ENCODE results near the gene NEK7. TPM values are rescaled to one million over a fixed set of nuclear protein-coding genes. Genes with fewer than 3 reads are reported as not detected.

NEK7 gene
- total RNA-seq, 6 donors from 2014 or later: 55.3 to 137 (median 112) TPM

GRCh38 chr1:198161718-198162090 lies 4.9 kb downstream of the NEK7 start:
- whole genome bisulfite sequencing, 2 donors: 90 to 93% methylated on average over 2 of the region's 2 CpGs
- no peak for TF ChIP-seq EP300 (IDR thresholded peaks at IDR 0.05)
- TF ChIP-seq CTCF (IDR thresholded peaks at IDR 0.05): no peak
- no peak for TF ChIP-seq POLR2A (IDR thresholded peaks at IDR 0.05)
- TF ChIP-seq POLR2AphosphoS5 (IDR thresholded peaks at IDR 0.05): no peak
- H3K4me3 ChIP-seq: no peak overlapping the region
- H3K27me3 ChIP-seq: no peaks in the 10 kb centered on the region
- H3K36me3 ChIP-seq: no peaks in the 10 kb centered on the region
- peaks cover 26 to 49% (median 39%) of the 10 kb centered on the region in 4 donors for H3K4me1 ChIP-seq
- no peak for ATAC-seq (ENCODE audit: low FRiP score in 2 of 2)
- H3K9me3 ChIP-seq: no peaks in the 10 kb centered on the region
- DNase-seq: no peak
- peak overlapping the region in 2 of 4 donors; percentile 15 to 51 for H3K27ac ChIP-seq

DNA sequence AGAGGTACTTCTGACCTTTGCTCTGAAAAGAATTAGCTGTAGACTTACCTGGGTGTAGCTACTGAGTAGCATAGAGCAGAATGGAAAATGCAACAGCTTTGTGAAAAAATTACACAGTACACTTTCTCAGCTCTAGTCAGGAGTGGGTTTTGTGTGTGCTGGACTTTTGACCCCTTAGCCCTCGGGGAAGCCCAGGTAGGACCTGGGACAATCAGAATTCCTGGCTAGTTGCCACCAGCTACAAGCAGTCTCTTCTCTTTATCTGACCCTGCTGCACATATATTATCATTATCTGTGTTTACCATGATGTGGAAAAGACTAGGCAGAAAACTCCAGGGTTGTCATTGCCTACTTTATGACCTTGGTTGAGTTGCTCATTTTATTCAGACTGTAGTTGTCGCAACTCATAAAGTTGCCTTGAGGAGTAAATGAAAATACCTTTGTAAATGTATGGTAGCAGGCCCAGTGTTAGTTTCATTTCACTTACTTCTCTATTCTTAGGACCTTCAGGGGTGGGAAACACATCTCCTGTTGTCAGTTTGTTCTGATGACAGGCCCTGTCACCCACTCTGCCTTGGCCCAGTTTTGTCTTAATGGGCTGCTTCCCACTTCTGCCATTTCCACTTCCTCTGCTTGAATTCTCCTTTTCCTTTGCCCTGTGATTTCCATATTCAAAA lies 5.4 kb downstream of the NEK7 start:
- TF ChIP-seq POLR2AphosphoS5 (IDR thresholded peaks at IDR 0.05) (no peak), POLR2A (IDR thresholded peaks at IDR 0.05) (no peak), EP300 (IDR thresholded peaks at IDR 0.05) (no peak), CTCF (IDR thresholded peaks at IDR 0.05) (no peak)
- peak in 1 of 2 donors; percentile 47 for DNase-seq
- Histone ChIP-seq H3K27ac (peak overlapping the region in 3 of 4 donors; percentile 15 to 51 (median 19)), H3K4me1 (peaks cover 31 to 54% (median 42%) of the 10 kb centered on the region in 4 donors), H3K4me3 (no peak overlapping the region), H3K9me3 (no peaks in the 10 kb centered on the region), H3K27me3 (no peaks in the 10 kb centered on the region), H3K36me3 (no peaks in the 10 kb centered on the region)
- WGBS, 2 donors: 64 to 66% methylated on average over 2 of the region's 2 CpGs
- ATAC-seq (ENCODE audit: low FRiP score in 2 of 2): no peak

- Histone ChIP-seq H3K9me3 (no peaks in the 10 kb centered on the region), H3K27me3 (no peaks in the 10 kb centered on the region), H3K36me3 (no peaks in the 10 kb centered on the region), H3K4me3 (no peak overlapping the region), H3K27ac (no peak overlapping the region), H3K4me1 (peaks cover 29 to 67% (median 48%) of the 10 kb centered on the region in 4 donors)
- WGBS, 2 donors: 77 to 83% methylated on average over 5 of the region's 5 CpGs
- ATAC-seq (ENCODE audit: low FRiP score in 2 of 2) (no peak), DNase-seq (no peak)
- no peak for TF ChIP-seq POLR2AphosphoS5 (IDR thresholded peaks at IDR 0.05)
- no peak for TF ChIP-seq CTCF (IDR thresholded peaks at IDR 0.05)
- no peak for TF ChIP-seq EP300 (IDR thresholded peaks at IDR 0.05)
Observed at GRCh38 chr1:198165927-198166647, 9.3 kb downstream of the NEK7 start.

GRCh38 chr1:198166900-198167299 lies 10.1 kb downstream of the NEK7 start:
- no peaks in the 10 kb centered on the region for H3K9me3 ChIP-seq
- TF ChIP-seq EP300 (IDR thresholded peaks at IDR 0.05) (no peak), POLR2A (IDR thresholded peaks at IDR 0.05) (no peak), CTCF (IDR thresholded peaks at IDR 0.05) (no peak), POLR2AphosphoS5 (IDR thresholded peaks at IDR 0.05) (no peak)
- H3K27me3 ChIP-seq: no peaks in the 10 kb centered on the region
- H3K4me3 ChIP-seq: no peak overlapping the region
- ATAC-seq (ENCODE audit: low FRiP score in 2 of 2) (no peak), DNase-seq (no peak)
- H3K27ac ChIP-seq: no peak overlapping the region
- 72 to 85% methylated on average over 2 of the region's 2 CpGs for WGBS, 2 donors
- H3K36me3 ChIP-seq: no peaks in the 10 kb centered on the region
- H3K4me1 ChIP-seq: peaks cover 35 to 70% (median 50%) of the 10 kb centered on the region in 4 donors

All from upper lobe of left lung (tissue), 6 donors.